ENCODE data around the gene OR1F1.
A peak's percentile ranks its signal among the peaks of the same experiment; 100 is the strongest.
"Not testable (repeated sequence)": the region's sequence is repeated elsewhere in the genome, so short reads cannot be mapped to it uniquely, and the experiment has no call there.

OR1F1 gene

DNA sequence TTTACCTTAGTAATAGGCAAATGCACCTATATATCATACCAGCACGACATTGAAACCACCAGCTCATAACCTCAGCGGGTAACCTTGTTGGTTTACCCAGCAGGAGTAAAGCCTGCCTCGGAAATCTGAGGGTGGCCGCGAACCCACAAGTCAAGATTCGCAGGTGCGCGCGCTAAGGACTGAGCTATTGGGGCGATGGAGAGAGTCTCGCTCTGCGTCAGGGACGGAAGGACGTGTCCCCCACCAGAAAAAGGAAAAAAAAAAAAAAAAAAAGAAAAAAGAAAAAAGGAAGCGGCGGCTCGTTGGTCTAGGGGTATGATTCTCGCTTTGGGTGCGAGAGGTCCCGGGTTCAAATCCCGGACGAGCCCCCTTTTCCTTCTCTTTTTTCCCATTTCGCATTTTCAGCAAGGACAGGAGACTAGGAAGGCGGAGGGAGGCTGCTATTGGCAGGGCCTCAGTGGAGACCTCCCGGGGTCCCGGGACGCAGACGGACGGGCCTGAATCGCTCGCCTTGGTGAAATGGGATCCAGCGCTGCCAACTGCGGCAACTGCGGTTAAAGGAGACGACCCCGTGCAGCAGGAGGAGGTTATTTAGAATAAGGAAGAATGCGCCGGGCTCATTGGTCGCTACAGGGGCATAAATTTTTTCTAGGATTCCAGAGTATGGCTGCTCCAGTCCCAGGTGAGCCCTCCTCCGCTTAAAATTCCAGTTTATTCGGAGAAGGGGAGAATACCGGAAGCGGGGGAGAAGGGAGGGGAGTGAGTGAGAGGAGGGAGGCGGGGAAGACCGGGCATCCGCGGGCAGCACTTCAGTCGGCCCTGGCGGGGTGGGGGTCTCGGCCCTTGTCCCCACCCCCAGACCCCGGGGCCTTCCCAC, at the start of gene OR1F1:
Gene OR1F1 (plus strand): TSS at position 407 of the 877 bp plus-strand sequence.
- peak; percentile 40 for DNase-seq

GRCh38 chr16:3138342-3138741, 49.7 kb upstream of the OR1F1 start:
- DNase-seq, result no peak

GRCh38 chr16:3138823-3139426, 49.1 kb upstream of the OR1F1 start:
- no peak for DNase-seq

DNA sequence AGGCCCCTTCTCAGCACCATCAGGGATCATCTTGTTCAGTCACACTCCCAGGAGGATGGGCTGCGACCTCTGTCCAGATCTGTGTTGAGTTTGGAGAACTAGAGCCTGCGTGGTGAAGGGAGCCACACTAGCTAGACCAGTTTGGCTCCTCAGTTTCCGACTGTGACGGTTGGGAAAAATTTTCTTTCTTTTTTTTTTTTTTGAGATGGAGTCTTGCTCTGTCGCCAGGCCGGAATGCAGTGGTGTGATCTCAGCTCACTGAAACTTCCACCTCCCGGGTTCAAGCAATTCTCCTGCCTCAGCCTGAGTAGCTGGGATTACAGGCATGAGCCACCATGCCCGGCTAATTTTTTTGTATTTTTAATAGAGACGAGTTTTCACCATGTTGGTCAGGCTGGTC, 48.4 kb upstream of the OR1F1 start:
- DNase-seq, result not testable (repeated sequence)

DNA sequence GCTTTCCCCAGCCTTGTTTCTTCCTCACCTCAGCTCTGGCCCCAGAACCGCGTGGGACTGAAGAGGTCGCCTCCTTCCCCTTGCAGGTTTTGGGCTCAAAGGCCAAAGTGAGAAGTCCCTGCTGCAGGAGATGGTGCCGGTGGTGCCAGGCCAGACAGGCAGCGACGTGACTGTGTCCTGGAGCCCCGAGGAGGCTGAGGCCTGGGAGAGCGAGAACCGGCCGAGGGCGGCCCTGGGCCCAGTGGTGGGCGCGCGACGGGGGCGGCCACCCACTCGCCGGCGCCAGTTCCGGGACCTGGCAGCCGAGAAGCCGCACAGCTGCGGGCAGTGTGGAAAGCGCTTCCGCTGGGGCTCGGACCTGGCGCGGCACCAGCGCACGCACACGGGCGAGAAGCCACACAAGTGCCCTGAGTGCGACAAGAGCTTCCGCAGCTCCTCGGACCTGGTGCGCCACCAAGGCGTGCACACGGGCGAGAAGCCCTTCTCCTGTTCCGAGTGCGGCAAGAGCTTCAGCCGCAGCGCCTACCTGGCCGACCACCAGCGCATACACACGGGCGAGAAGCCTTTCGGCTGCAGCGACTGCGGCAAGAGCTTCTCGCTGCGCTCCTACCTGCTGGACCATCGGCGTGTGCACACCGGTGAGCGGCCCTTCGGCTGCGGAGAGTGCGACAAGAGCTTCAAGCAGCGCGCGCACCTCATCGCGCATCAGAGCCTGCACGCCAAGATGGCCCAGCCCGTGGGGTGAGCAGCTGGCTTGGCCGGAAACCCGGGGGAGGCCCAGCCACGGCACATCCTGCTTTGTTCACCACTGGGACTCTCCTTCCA, 47.2 kb upstream of the OR1F1 start:
- DNase-seq, result no peak

- no peak for DNase-seq
Measured at GRCh38 chr16:3141781-3142311, 46.2 kb upstream of the OR1F1 start.

- no peak for DNase-seq
Measured at GRCh38 chr16:3142327-3142726, 45.7 kb upstream of the OR1F1 start.

GRCh38 chr16:3142770-3143169, 45.2 kb upstream of the OR1F1 start:
- DNase-seq, result no peak

- no peak for DNase-seq
Measured at GRCh38 chr16:3143189-3143588, 44.8 kb upstream of the OR1F1 start.

DNA sequence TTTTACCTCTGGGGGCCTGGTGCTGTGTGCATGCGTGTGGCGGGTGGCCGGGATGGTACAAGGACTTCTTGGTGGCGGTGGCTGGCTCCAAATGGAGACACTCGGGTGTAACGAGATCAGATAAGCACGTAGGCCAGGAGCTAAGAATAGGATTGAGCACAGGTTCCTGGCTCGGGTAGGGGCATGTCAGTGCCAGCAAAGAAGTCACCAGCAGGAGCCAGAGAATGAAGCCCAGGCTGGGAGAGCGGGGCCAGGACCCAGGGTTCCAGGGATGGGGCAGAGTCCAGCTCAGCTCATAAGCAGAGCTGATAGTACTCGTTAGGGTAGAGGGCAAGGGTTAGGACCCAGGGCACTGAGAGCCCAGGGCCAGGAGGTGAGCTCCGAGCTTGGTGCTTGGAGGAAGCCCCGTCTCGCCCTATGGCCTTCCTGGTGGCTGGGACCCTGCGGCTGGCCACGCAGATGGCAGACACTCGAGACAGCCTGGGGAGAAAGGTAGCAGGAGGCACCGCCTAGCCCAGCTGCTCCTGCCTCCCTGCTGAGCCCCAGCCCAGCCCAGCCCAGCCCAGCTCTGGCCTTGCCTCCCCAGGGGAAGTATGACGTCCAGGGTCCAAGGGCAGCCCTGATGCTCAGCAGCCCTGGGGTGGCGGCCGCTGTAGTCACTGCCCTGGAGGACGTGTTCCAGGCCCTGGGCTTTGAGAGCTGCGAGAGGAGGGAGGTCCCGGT, 44.2 kb upstream of the OR1F1 start:
- DNase-seq, result no peak

- DNase-seq, result no peak
Measured at GRCh38 chr16:3144321-3144983, 43.6 kb upstream of the OR1F1 start.

DNA sequence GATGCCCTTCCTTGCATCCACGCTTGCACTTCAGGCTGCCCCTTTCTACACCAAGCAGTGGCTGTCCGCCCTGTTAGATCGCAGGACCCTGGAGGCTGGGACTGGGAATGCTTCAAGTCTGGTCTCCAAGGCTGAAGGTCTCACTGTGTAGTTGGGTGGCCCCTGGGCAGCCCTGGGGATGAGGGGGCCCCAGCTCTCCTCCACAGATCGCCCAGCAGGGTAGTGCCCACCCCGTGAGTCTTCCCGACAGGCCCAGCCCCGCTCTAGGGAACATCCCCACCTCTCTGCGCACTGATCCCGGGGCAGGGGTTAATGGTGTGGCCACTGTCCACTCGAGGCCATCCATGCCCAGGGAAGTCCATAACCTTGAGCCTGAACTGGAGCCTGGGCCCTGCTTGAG, 42.9 kb upstream of the OR1F1 start:
- DNase-seq, result no peak

- DNase-seq, result no peak
Measured at GRCh38 chr16:3145660-3146059, 42.3 kb upstream of the OR1F1 start.

- DNase-seq, result no peak
Measured at GRCh38 chr16:3147046-3147756, 40.8 kb upstream of the OR1F1 start.

- DNase-seq, result no peak
Measured at GRCh38 chr16:3147757-3148104, 40.3 kb upstream of the OR1F1 start.

DNA sequence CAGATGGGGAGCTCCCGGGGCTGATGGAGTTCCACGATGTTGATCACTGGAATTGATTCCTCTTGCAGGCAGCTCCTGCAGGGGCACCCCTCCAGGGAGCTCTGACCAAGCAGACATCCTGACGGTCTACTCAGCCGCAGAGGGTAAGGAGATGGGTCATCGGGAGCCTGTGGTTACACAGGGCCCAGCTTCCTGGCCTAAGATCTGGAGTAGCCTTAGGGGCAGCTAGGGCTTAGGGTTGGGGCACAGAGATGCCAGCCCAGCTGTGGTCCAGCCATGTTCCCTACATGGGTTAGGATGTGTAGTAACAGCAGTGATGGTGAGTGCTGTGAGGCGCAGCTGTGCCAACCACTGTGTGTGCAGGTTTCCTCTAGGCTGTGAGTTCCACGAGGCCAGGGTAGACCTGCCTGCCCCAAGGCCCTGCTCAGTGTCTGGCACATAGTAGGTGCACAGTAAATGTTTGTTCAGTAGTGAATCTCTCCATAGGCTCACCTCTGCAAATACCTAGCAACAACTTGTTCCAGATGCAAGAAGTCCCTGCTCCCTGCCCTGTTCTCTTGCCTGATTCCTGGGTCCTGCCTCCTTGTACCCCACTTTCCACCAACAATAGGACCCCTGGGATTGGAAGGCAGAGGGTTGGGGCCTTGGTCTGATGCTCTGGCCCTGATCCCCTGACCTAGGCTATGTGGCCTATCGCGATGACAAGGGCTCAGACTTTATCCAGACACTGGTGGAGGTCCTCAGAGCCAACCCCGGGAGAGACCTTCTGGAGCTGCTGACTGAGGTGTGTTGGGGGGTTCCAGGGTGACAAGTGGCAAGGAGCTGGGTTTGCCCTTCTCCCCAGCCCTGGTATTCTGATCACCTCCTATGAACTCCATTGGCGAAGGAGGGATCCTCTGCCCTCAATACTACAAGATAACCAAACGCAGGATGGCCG, 39.5 kb upstream of the OR1F1 start:
- DNase-seq, result no peak

DNA sequence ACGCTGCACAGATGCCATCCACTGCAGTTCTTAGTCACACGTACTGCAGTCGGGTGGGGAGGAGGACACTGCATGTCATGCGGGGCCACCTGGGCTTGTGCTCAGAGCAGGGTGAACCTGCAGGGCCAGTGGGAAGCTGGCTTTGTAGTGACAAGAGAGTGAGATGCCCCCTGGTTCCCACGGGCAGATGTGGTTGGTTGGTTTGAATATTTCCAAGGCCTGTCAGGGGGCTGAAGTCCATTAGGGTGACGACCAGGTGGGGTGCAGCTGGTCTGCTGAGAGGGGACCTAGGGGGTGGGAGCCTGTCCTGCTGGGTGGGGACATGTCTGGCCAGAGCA, 38.8 kb upstream of the OR1F1 start:
- no peak for DNase-seq

- peak; percentile 37 for DNase-seq
Measured at GRCh38 chr16:3149630-3150345, 38.2 kb upstream of the OR1F1 start.

- peak; percentile 94 for DNase-seq
Measured at GRCh38 chr16:3150346-3151218, 37.4 kb upstream of the OR1F1 start.

Data from NCI-H1092 treated with DMSO at 0.1 percent for 48 hours (cell line).